GM12865 (cell line): ENCODE measurements around the gene LDLRAD3.

Source experiments
- DNase-seq: peaks from one replicate; pipeline ENCODE4 v3.0.0; 2010; ENCODE audit warnings: low read depth
- H3K4me3 ChIP-seq: 2 replicates; pipeline ENCODE4 v1.5.1; 2011; ENCODE audit warnings: mild to moderate bottlenecking, low read depth, low read length, control low read depth
- CTCF ChIP-seq: IDR thresholded peaks from 2 replicates; pipeline ENCODE4 v1.5.1; 2011; ENCODE audit warnings: low read length, control low read depth, low read depth, inconsistent platforms; ENCODE audit not compliant: insufficient read depth; ENCODE audit errors: missing control alignments

Gene LDLRAD3

GRCh38 chr11:36253238-36253637 is 309.4 kb downstream of the LDLRAD3 start:
- DNase-seq: no peak
- no peak overlapping the region for H3K4me3 ChIP-seq
- no peak for TF ChIP-seq CTCF

GRCh38 chr11:36254713-36255112 is 310.9 kb downstream of the LDLRAD3 start:
- TF ChIP-seq CTCF: no peak
- DNase-seq: no peak
- no peak overlapping the region for H3K4me3 ChIP-seq

GRCh38 chr11:36257351-36257750 is 313.5 kb downstream of the LDLRAD3 start:
- no peak for TF ChIP-seq CTCF
- H3K4me3 ChIP-seq: no peak overlapping the region
- DNase-seq: no peak

- DNase-seq: peak; percentile 35
- TF ChIP-seq CTCF: peak; percentile 50
- no peak overlapping the region for H3K4me3 ChIP-seq
Measured at GRCh38 chr11:36258730-36259360, 315.0 kb downstream of the LDLRAD3 start.

- no peak overlapping the region for H3K4me3 ChIP-seq
- DNase-seq: no peak
- TF ChIP-seq CTCF: no peak
Measured at GRCh38 chr11:36261094-36261493, 317.2 kb downstream of the LDLRAD3 start.

GRCh38 chr11:36264011-36264972 is 320.4 kb downstream of the LDLRAD3 start:
- no peak for DNase-seq
- no peak overlapping the region for H3K4me3 ChIP-seq
- TF ChIP-seq CTCF: no peak
